NB4 (cell line): ENCODE data around the gene KLK11.

ENCODE experiments used
- CTCF ChIP-seq: IDR thresholded peaks from one replicate; pipeline ENCODE4 v1.5.1; 2012; ENCODE audit warnings: low read depth, low read length
- MAX ChIP-seq: IDR thresholded peaks from 2 replicates; pipeline ENCODE4 v1.6.1; 2011; ENCODE audit warnings: low read depth, low read length
- MYC ChIP-seq: IDR thresholded peaks from 2 replicates; pipeline ENCODE4 v1.6.1; 2011; ENCODE audit warnings: low read depth, low read length
- POLR2A ChIP-seq: IDR thresholded peaks from 2 replicates; pipeline ENCODE4 v1.6.1; 2011; ENCODE audit warnings: mild to moderate bottlenecking; ENCODE audit not compliant: insufficient read length; ENCODE audit errors: extremely low read depth

GRCh38 chr19:51030631-51031030 is 4.2 kb upstream of the KLK11 start:
- TF ChIP-seq CTCF = no peak
- TF ChIP-seq MYC = no peak
- TF ChIP-seq POLR2A = no peak
- no peak for TF ChIP-seq MAX
